NCI-H146 treated with DMSO at 0.1 percent for 48 hours (cell line): ENCODE measurements around the gene MAP2K4.

Experiments used
- DNase-seq: peaks from one replicate; lab custom pipeline; 2025; ENCODE audit not compliant: unreplicated experiment; lab: John Stamatoyannopoulos, UW

MAP2K4 gene

DNA sequence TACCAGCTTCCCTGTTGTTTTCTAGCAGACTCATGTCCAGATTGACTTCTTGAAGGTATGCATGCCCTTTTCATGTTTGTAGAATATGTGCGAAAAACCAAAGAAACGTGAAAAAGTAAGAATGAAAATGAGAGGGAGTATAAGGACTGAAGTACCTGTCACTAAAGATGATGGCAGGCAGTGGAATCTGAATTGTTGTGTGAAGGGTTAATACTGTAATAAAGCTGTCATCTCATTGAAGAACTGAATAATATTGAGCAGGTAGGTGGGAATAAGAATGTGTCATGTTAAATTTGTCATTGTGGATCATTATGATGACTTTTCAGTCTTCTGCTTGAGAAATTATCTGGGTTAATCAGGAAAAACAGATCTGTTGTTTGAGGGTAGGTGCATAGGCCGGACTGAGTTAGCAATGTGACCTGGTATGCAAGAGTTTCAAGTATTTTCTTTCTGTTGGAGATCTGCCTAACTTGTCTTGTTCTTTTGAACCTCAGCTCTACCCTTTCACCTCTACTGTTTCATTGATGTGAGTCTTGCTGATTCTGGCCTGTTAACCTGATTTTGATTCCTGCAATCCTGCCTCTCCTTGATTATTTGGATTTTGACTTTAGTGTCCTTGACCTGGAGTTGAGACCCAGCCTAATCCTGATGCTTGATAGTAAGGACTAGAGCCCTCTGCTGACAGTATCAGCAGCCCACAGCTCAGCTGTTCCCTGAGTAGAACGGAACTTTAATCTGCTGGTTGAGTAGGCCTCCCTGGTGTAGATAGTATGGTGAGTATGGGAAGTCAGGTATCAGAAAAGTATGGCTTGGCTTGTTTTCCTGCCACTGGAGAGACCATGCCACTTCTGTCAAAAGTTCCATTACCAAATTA, 64.6 kb downstream of the MAP2K4 start:
- DNase-seq: no peak

DNA sequence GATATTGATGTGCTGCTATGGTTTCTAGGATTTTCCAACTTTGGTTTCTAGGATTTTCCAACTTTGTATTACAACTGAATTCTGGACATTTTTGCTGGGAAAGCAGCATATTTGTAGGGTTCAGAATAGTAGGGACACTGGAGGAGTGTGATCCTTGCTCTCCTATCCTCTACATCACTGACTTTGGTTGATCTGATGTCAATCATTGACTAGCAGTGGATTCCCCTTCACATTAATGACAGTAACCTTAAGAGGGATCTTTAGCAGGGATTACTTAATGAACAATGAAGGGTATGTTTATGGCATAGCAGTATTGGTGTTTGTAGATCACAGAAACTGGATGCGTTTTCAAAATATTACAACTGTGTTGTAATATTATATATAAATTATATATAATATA, 67.4 kb downstream of the MAP2K4 start:
- DNase-seq: no peak

- DNase-seq: peak; percentile 3
These were observed 69.2 kb downstream of the MAP2K4 start for GRCh38 chr17:12089809-12090384.

- DNase-seq: no peak
These were observed 73.7 kb downstream of the MAP2K4 start for GRCh38 chr17:12094336-12094735.

GRCh38 chr17:12095522-12095921, 74.8 kb downstream of the MAP2K4 start:
- DNase-seq: no peak

- DNase-seq: no peak
These were observed 76.6 kb downstream of the MAP2K4 start for GRCh38 chr17:12097326-12097725.

- DNase-seq: no peak
These were observed 77.9 kb downstream of the MAP2K4 start for GRCh38 chr17:12098568-12098967.

DNA sequence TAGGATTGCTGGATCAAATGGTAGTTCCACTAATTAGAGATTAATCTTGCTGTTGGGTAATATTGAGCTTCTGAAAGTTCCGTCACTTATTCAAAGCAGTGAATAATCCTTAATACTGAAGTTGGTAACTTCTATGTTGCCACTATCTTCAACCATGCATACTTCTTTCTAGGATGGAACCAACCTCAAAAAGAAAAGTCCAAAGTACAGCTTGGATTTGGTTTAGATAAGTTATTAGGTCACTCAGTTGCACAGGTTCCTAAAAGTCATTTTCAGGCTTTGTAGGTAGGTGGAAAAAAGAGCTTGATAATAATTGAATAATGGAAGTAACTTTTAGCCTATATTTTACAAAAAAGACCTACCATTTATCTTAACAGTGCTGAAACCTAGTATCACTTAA, 78.7 kb downstream of the MAP2K4 start:
- no peak for DNase-seq

GRCh38 chr17:12104831-12105230, 84.2 kb downstream of the MAP2K4 start:
- no peak for DNase-seq

DNA sequence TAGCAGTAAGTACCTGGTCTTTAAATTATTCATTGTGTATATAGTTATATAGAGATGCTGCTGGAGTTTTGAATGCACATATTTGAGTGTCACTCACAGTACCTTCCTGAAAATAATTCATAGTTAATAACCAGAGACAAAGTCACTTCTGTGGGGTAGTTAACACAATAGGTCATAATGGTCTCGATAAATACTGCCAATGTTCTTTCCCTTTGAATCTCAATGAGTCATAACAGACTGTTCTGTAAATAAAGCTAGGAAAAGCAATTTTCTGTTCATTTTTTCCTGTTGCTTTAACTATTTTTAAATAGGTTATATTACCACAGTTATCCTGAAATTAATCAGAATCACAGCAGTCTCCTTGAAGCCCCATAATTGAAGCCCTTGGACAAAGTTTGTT, 87.2 kb downstream of the MAP2K4 start:
- no peak for DNase-seq

DNA sequence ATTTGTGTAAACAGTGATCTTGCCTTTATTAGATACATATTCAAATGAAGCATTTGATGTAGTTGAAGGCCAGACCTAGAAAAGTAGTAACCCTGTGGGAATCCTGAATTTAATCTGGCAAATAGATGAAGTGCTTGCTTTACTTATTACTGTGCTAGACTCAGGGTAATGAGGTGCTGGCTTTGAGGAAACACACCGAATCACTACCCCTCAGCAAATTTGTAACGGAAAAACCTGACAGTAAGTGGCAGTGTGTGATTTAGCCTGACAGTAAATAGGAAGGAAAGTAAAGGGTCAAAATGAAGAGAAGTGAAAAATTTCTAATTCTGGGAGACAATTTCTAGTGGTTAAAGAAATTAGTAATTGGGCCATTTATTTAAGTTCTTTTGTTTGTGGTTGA, 90.2 kb downstream of the MAP2K4 start:
- DNase-seq: no peak

DNA sequence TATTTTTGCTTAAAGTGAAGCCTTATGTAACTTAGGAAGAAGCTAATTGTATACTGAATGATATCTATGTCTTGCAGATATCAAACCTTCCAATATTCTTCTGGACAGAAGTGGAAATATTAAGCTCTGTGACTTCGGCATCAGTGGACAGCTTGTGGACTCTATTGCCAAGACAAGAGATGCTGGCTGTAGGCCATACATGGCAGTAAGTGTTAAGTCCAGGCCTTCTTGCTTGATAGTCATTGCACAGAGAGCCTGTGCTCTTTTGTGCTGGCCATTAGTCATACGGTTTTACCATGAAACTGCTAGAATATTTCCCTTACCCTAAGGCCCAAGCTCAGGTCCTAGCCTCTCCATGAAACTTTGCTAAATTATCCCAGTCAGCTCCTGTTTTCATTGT, 92.5 kb downstream of the MAP2K4 start:
- no peak for DNase-seq

- DNase-seq: no peak
These were observed 94.2 kb downstream of the MAP2K4 start for GRCh38 chr17:12114686-12115418.

- DNase-seq: no peak
These were observed 95.5 kb downstream of the MAP2K4 start for GRCh38 chr17:12116143-12116542.

- no peak for DNase-seq
These were observed 97.9 kb downstream of the MAP2K4 start for GRCh38 chr17:12118617-12119016.

- no peak for DNase-seq
These were observed 101.4 kb downstream of the MAP2K4 start for GRCh38 chr17:12122075-12122474.

GRCh38 chr17:12127177-12127576, 106.5 kb downstream of the MAP2K4 start:
- no peak for DNase-seq

- DNase-seq: no peak
These were observed 107.0 kb downstream of the MAP2K4 start for GRCh38 chr17:12127667-12128066.

DNA sequence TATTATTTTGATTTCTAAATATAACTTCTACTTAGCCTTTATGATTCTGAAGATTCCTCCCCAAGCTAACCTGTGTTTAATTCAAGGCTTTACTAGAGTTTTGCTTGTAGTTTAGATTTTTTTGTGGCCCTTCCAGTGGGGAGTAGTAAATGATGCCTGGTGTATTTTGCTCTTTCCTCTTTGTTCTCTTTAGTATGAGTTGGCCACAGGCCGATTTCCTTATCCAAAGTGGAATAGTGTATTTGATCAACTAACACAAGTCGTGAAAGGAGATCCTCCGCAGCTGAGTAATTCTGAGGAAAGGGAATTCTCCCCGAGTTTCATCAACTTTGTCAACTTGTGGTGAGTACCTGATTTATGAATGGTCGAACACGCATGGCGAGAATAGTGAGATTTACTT, 108.3 kb downstream of the MAP2K4 start:
- no peak for DNase-seq

DNA sequence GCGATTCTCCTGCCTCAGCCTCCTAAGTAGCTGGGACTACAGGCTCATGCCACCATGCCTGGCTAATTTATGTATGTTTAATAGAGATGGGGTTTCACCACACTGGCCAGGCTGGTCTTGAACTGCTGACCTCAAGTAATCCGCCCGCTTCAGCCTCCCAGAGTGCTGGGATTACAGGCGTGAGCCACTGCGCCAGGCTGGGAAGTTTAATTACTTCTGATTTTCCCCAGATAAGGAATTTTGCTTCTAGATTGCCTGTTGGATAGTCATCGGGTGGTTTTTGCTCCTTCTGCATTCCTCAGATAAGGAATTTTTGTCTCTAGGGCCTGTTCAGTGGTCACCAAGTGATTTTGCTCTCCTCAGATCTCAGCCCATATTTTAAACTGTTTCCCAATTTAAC, 112.5 kb downstream of the MAP2K4 start:
- DNase-seq: no peak

GRCh38 chr17:12134101-12134500, 113.4 kb downstream of the MAP2K4 start:
- no peak for DNase-seq

DNA sequence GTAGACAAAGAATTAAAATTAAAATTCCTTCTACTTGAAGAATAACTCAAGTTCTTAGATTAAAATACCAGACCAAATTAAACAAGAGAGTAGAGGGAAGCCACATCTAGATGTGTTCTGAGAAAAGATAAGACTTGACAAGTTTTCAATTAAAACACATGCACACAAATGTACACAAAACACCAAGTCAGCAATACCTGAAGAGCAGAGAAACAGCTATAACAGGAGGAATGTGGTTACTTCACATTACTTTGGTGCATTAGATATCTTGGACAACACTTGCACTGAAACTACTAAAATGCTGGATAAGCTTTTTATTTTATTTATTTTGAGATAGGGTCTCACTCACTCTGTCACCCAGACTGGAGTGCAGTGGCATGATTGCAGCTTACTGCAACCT, 113.9 kb downstream of the MAP2K4 start:
- DNase-seq: no peak
